DND-41 (cell line): ENCODE measurements around the gene DLG2.

ENCODE experiments used
- ATAC-seq: fragments of 200-7000 bp; cut with Tn5 transposase; 3 replicates; pipeline ENCODE4 v1.9.1; 2021; ENCODE audit warnings: low read depth; ENCODE audit not compliant: insufficient read depth
- DNase-seq: peaks from one replicate; pipeline ENCODE4 v3.0.0-alpha.2; 2020
- H2AFZ ChIP-seq: 2 replicates; pipeline ENCODE4 v1.6.0; 2012; ENCODE audit warnings: low read depth, low read length
- H3K27ac ChIP-seq: 2 replicates; pipeline ENCODE4 v1.5.1; 2012; ENCODE audit warnings: low read length, inconsistent platforms
- H3K27me3 ChIP-seq: fragments of 200-600 bp; sonication (generic); 2 replicates; pipeline ENCODE4 v1.6.0; 2012; ENCODE audit warnings: low read length, mild to moderate bottlenecking, inconsistent platforms; ENCODE audit not compliant: insufficient read depth, poor library complexity
- H3K36me3 ChIP-seq: 2 replicates; pipeline ENCODE4 v1.5.1; 2012; ENCODE audit warnings: low read length, inconsistent platforms; ENCODE audit not compliant: insufficient read depth
- H3K4me1 ChIP-seq: 2 replicates; pipeline ENCODE4 v1.5.1; 2012; ENCODE audit warnings: mild to moderate bottlenecking, low read length; ENCODE audit not compliant: insufficient read depth
- H3K4me2 ChIP-seq: 2 replicates; pipeline ENCODE4 v1.6.0; 2012; ENCODE audit warnings: mild to moderate bottlenecking, moderate library complexity, low read length, inconsistent platforms; ENCODE audit not compliant: insufficient read depth
- H3K4me3 ChIP-seq, 2 experiments: fragments of 200-600 bp in 1 of 2; shearing (Covaris generic) in 1 of 2; 2 replicates each; pipeline ENCODE4 v1.5.1; 2012 to 2016; ENCODE audit warnings: inconsistent platforms in 2 of 2, low read length in 2 of 2, mild to moderate bottlenecking in 2 of 2, low read depth in 1 of 2, moderate library complexity in 1 of 2
- H3K79me2 ChIP-seq: 2 replicates; pipeline ENCODE4 v1.6.0; 2012; ENCODE audit warnings: low read length, inconsistent platforms; ENCODE audit not compliant: insufficient read depth
- H3K9ac ChIP-seq: 2 replicates; pipeline ENCODE4 v1.6.0; 2012; ENCODE audit warnings: low read depth, mild to moderate bottlenecking, inconsistent platforms, low read length, moderate library complexity
- H3K9me3 ChIP-seq: 2 replicates; pipeline ENCODE4 v1.5.1; 2012; ENCODE audit warnings: low read length, moderate library complexity, mild to moderate bottlenecking, inconsistent platforms; ENCODE audit not compliant: insufficient read depth, severe bottlenecking
- H4K20me1 ChIP-seq: 2 replicates; pipeline ENCODE4 v1.6.0; 2012; ENCODE audit warnings: low read length; ENCODE audit not compliant: insufficient read depth
- CTCF ChIP-seq: IDR thresholded peaks from 2 replicates; pipeline ENCODE4 v1.5.1; 2012; ENCODE audit warnings: borderline replicate concordance, low read length, moderate library complexity, mild to moderate bottlenecking; ENCODE audit not compliant: poor library complexity, severe bottlenecking; ENCODE audit errors: extremely low read depth
- EZH2 ChIP-seq: IDR thresholded peaks from 3 replicates; pipeline ENCODE4 v1.6.1; 2012; ENCODE audit warnings: borderline replicate concordance, low read depth, mild to moderate bottlenecking, moderate library complexity, low read length, inconsistent platforms; ENCODE audit not compliant: severe bottlenecking

Gene DLG2

GRCh38 chr11:84372381-84372950 is 1254.7 kb downstream of the DLG2 start:
- H3K4me2 ChIP-seq: no peak overlapping the region
- ATAC-seq (no peak), DNase-seq (no peak)
- no peak overlapping the region for H2AFZ ChIP-seq
- H3K9me3 ChIP-seq: no peaks in the 10 kb centered on the region
- H3K27ac ChIP-seq: no peak overlapping the region
- no peak overlapping the region for H3K9ac ChIP-seq
- H3K4me1 ChIP-seq: no peaks in the 10 kb centered on the region
- no peak overlapping the region for H3K4me3 ChIP-seq
- H3K36me3 ChIP-seq: no peaks in the 10 kb centered on the region
- H3K27me3 ChIP-seq: no peaks in the 10 kb centered on the region
- no peaks in the 10 kb centered on the region for H4K20me1 ChIP-seq
- H3K79me2 ChIP-seq: no peaks in the 10 kb centered on the region
- TF ChIP-seq EZH2 (no peak), CTCF (no peak)

GRCh38 chr11:84358034-84358433 is 1269.1 kb downstream of the DLG2 start:
- no peaks in the 10 kb centered on the region for H3K36me3 ChIP-seq
- no peaks in the 10 kb centered on the region for H4K20me1 ChIP-seq
- no peak overlapping the region for H3K9ac ChIP-seq
- H2AFZ ChIP-seq: no peak overlapping the region
- H3K79me2 ChIP-seq: no peaks in the 10 kb centered on the region
- no peak for ATAC-seq
- H3K27ac ChIP-seq: no peak overlapping the region
- TF ChIP-seq CTCF: no peak
- TF ChIP-seq EZH2: no peak
- H3K4me2 ChIP-seq: no peak overlapping the region
- H3K27me3 ChIP-seq: no peaks in the 10 kb centered on the region
- H3K4me1 ChIP-seq: no peaks in the 10 kb centered on the region
- DNase-seq: no peak
- no peaks in the 10 kb centered on the region for H3K9me3 ChIP-seq
- H3K4me3 ChIP-seq: no peak overlapping the region

- no peak for ATAC-seq
- Histone ChIP-seq H2AFZ (no peak overlapping the region), H3K4me1 (no peaks in the 10 kb centered on the region), H3K27me3 (no peaks in the 10 kb centered on the region), H3K9me3 (no peaks in the 10 kb centered on the region), H3K36me3 (no peaks in the 10 kb centered on the region), H3K4me2 (no peak overlapping the region), H4K20me1 (no peaks in the 10 kb centered on the region), H3K27ac (no peak overlapping the region), H3K4me3 (no peak overlapping the region), H3K79me2 (no peaks in the 10 kb centered on the region), H3K9ac (no peak overlapping the region)
- DNase-seq: no peak
- TF ChIP-seq EZH2 (no peak), CTCF (no peak)
Measured at GRCh38 chr11:84355911-84356310, 1271.2 kb downstream of the DLG2 start.

- Histone ChIP-seq H4K20me1 (no peaks in the 10 kb centered on the region), H3K4me1 (no peaks in the 10 kb centered on the region), H3K36me3 (no peaks in the 10 kb centered on the region), H2AFZ (no peak overlapping the region), H3K9me3 (no peaks in the 10 kb centered on the region), H3K27me3 (no peaks in the 10 kb centered on the region), H3K4me2 (no peak overlapping the region), H3K27ac (no peak overlapping the region), H3K79me2 (no peaks in the 10 kb centered on the region), H3K4me3 (no peak overlapping the region), H3K9ac (no peak overlapping the region)
- TF ChIP-seq CTCF: no peak
- TF ChIP-seq EZH2: no peak
- no peak for DNase-seq
- no peak for ATAC-seq
Measured at GRCh38 chr11:84345597-84345996, 1281.5 kb downstream of the DLG2 start.
